ENCODE data around the gene ERC2. TPM values are rescaled to one million over a fixed set of nuclear protein-coding genes. Genes with fewer than 3 reads are reported as not detected.

ERC2 gene
- total RNA-seq, 2 donors from 2014 or later: 16.1 to 22.8 TPM

DNA sequence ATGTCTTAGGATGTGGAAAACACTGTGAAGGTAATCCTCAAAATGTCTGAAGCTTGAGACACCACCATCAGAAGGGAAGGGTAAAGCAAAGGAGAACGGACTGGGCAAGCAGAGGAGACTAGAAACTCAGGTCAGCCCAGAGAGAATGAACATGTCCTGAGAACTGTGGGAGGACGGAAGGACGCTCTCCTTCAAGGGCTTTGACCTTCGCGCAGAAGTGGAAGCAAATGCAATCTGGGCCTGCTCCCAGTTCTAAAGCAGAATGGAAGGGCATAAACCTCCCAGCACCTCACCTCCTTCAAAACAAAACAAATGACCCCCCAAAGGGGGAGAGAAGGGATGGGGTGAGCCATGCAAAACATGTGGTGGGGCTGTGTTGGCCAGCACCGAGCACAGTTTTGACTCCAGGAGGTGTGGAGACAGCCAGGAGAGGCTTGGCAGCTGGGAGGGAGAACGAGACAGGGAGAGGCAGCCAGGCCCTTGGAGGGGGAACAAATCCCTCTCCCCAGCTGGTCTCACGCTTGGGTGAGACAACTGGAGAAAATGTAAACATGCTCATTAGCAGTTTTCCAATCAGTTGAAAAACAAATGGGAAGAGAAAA lies 758.8 kb downstream of the ERC2 start:
- H3K4me3 Mint-ChIP-seq: no peak overlapping the region
- no peak overlapping the region for H3K27ac ChIP-seq (ENCODE audit: low read depth, low read length)
- DNase-seq: no peak
- H3K4me3 ChIP-seq (ENCODE audit: low read length): no peak overlapping the region
- no peaks in the 10 kb centered on the region for H3K9me3 ChIP-seq (ENCODE audit: control insufficient read depth, low read length)
- H3K9ac ChIP-seq (ENCODE audit: extremely low read depth, low read length, poor library complexity, severe bottlenecking): no peak overlapping the region
- H3K36me3 ChIP-seq (ENCODE audit: control insufficient read depth, insufficient read depth, low read length): no peaks in the 10 kb centered on the region
- H3K9me3 Mint-ChIP-seq: no peaks in the 10 kb centered on the region
- WGBS, 2 experiments (ENCODE audit: insufficient coverage in 1 of 2, insufficient read length in 1 of 2): 81 to 86% methylated on average over 5 to 8 of the region's 8 CpGs
- H3K27me3 Mint-ChIP-seq (ENCODE audit: insufficient read depth): no peaks in the 10 kb centered on the region
- no peaks in the 10 kb centered on the region for H3K27me3 ChIP-seq (ENCODE audit: control insufficient read depth, insufficient read depth, low read length, poor library complexity, severe bottlenecking)
- peaks cover 11% of the 10 kb centered on the region for H3K4me1 ChIP-seq (ENCODE audit: control insufficient read depth, insufficient read depth, low read length)
- H3K27ac Mint-ChIP-seq: no peak overlapping the region
- peaks cover 24% of the 10 kb centered on the region for H3K4me1 Mint-ChIP-seq
- TF ChIP-seq CTCF (conservative IDR thresholded peaks at IDR 0.05): no peak
- H3K36me3 Mint-ChIP-seq (ENCODE audit: low read depth): no peaks in the 10 kb centered on the region

- peaks cover 11% of the 10 kb centered on the region for H3K4me1 ChIP-seq (ENCODE audit: control insufficient read depth, insufficient read depth, low read length)
- no peak overlapping the region for H3K9ac ChIP-seq (ENCODE audit: extremely low read depth, low read length, poor library complexity, severe bottlenecking)
- H3K36me3 ChIP-seq (ENCODE audit: control insufficient read depth, insufficient read depth, low read length): no peaks in the 10 kb centered on the region
- H3K4me3 ChIP-seq (ENCODE audit: low read length): no peak overlapping the region
- no peaks in the 10 kb centered on the region for H3K27me3 ChIP-seq (ENCODE audit: control insufficient read depth, insufficient read depth, low read length, poor library complexity, severe bottlenecking)
- peaks cover 24% of the 10 kb centered on the region for H3K4me1 Mint-ChIP-seq
- 93 to 95% methylated on average over 3 to 7 of the region's 7 CpGs for WGBS, 2 experiments (ENCODE audit: insufficient coverage in 1 of 2, insufficient read length in 1 of 2)
- H3K27ac ChIP-seq (ENCODE audit: low read depth, low read length): no peak overlapping the region
- no peak for TF ChIP-seq CTCF (conservative IDR thresholded peaks at IDR 0.05)
- H3K9me3 Mint-ChIP-seq: no peaks in the 10 kb centered on the region
- no peaks in the 10 kb centered on the region for H3K9me3 ChIP-seq (ENCODE audit: control insufficient read depth, low read length)
- no peaks in the 10 kb centered on the region for H3K27me3 Mint-ChIP-seq (ENCODE audit: insufficient read depth)
- DNase-seq: no peak
- no peaks in the 10 kb centered on the region for H3K36me3 Mint-ChIP-seq (ENCODE audit: low read depth)
- H3K27ac Mint-ChIP-seq: no peak overlapping the region
- H3K4me3 Mint-ChIP-seq: no peak overlapping the region
Observed at GRCh38 chr3:55708921-55709320, 759.3 kb downstream of the ERC2 start.

DNA sequence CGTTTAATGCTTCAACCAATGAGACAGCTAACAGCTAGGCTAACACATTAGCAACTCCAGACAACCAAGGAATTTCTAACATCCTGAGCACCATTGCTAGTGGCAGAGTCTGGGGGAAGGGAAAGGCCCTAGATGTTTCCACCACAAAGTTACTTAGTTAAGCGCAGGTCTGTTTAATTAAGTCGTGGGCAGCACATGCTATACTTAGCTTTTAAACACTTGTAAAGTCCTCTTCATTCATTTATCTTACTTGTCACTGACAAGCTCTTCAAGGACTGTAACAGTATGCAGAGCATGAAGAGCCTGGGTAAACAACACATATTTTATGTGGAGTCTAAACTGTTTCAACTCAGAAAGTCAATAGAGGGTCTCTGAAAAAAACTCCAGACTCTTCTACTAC lies 760.0 kb downstream of the ERC2 start:
- no peak overlapping the region for H3K27ac Mint-ChIP-seq
- WGBS, 2 experiments (ENCODE audit: insufficient coverage in 1 of 2, insufficient read length in 1 of 2): 86 to 100% methylated on average over 1 to 3 of the region's 3 CpGs

More for the DNA sequence above, 760.0 kb downstream of the ERC2 start:
- Histone ChIP-seq H3K27ac (ENCODE audit: low read depth, low read length) (no peak overlapping the region), H3K4me1 (ENCODE audit: control insufficient read depth, insufficient read depth, low read length) (peaks cover 11% of the 10 kb centered on the region), H3K9ac (ENCODE audit: extremely low read depth, low read length, poor library complexity, severe bottlenecking) (no peak overlapping the region), H3K4me3 (ENCODE audit: low read length) (no peak overlapping the region), H3K27me3 (ENCODE audit: control insufficient read depth, insufficient read depth, low read length, poor library complexity, severe bottlenecking) (no peaks in the 10 kb centered on the region), H3K36me3 (ENCODE audit: control insufficient read depth, insufficient read depth, low read length) (no peaks in the 10 kb centered on the region), H3K9me3 (ENCODE audit: control insufficient read depth, low read length) (no peaks in the 10 kb centered on the region)
- no peak for TF ChIP-seq CTCF (conservative IDR thresholded peaks at IDR 0.05)
- no peak for DNase-seq
- Mint-ChIP-seq H3K27me3 (ENCODE audit: insufficient read depth) (no peaks in the 10 kb centered on the region), H3K4me3 (no peak overlapping the region), H3K4me1 (peaks cover 24% of the 10 kb centered on the region), H3K36me3 (ENCODE audit: low read depth) (no peaks in the 10 kb centered on the region), H3K9me3 (no peaks in the 10 kb centered on the region)
